NCI-H1436 (cell line): ENCODE measurements around the gene TNFRSF17.
"Not testable (repeated sequence)": the region's sequence is repeated elsewhere in the genome, so short reads cannot be mapped to it uniquely, and the experiment has no call there.

ENCODE experiments used
- DNase-seq: peaks from one replicate; lab custom pipeline; 2025; lab: John Stamatoyannopoulos, UW

The TNFRSF17 gene

GRCh38 chr16:11970292-11970691 lies 5.3 kb downstream of the TNFRSF17 start:
- DNase-seq, result not testable (repeated sequence)

- DNase-seq, result no peak
Measured at GRCh38 chr16:11972128-11972527, 7.1 kb downstream of the TNFRSF17 start.

GRCh38 chr16:11973070-11973469 lies 8.1 kb downstream of the TNFRSF17 start:
- no peak for DNase-seq

- DNase-seq, result no peak
Measured at GRCh38 chr16:11976850-11977375, 11.9 kb downstream of the TNFRSF17 start.

GRCh38 chr16:11977376-11978041 lies 12.5 kb downstream of the TNFRSF17 start:
- DNase-seq, result no peak

- no peak for DNase-seq
Measured at GRCh38 chr16:11978080-11978479, 13.1 kb downstream of the TNFRSF17 start.

- DNase-seq, result no peak
Measured at GRCh38 chr16:11979013-11979672, 14.1 kb downstream of the TNFRSF17 start.

- no peak for DNase-seq
Measured at GRCh38 chr16:11980136-11980844, 15.3 kb downstream of the TNFRSF17 start.

GRCh38 chr16:11985250-11985649 lies 20.2 kb downstream of the TNFRSF17 start:
- no peak for DNase-seq

- DNase-seq, result no peak
Measured at GRCh38 chr16:11986521-11987057, 21.6 kb downstream of the TNFRSF17 start.

- no peak for DNase-seq
Measured at GRCh38 chr16:11988258-11988978, 23.4 kb downstream of the TNFRSF17 start.

- DNase-seq, result no peak
Measured at GRCh38 chr16:11990702-11991390, 25.8 kb downstream of the TNFRSF17 start.

GRCh38 chr16:11992008-11992584 lies 27.1 kb downstream of the TNFRSF17 start:
- DNase-seq, result no peak

GRCh38 chr16:11992586-11993524 lies 27.8 kb downstream of the TNFRSF17 start:
- DNase-seq, result peak; percentile 75

GRCh38 chr16:11994143-11995119 lies 29.4 kb downstream of the TNFRSF17 start:
- no peak for DNase-seq

GRCh38 chr16:11996433-11997330 lies 31.7 kb downstream of the TNFRSF17 start:
- no peak for DNase-seq

GRCh38 chr16:12000032-12000431 lies 35.0 kb downstream of the TNFRSF17 start:
- no peak for DNase-seq
